OCI-LY7 (cell line): ENCODE results near the gene XPR1. TPM values are rescaled to one million over a fixed set of nuclear protein-coding genes. Genes with fewer than 3 reads are reported as not detected.

Experiments used
- BruUV-seq: library from RNA; stranded (reverse); fragments of 400-500 nt; replicated peaks from 2 replicates; lab custom pipeline; 2021; lab: Mats Ljungman, UMichigan
- CTCF ChIA-PET: fragments of 300-600 bp; sonication (Branson Sonifier 250); formaldehyde crosslinking; loops from one replicate; lab custom pipeline; 2022; ENCODE audit warnings: antibody characterized with exemption; ENCODE audit not compliant: unreplicated experiment; lab: Charles Lee
- POLR2A ChIA-PET: fragments of 300-600 bp; sonication (Branson Sonifier 250); formaldehyde crosslinking; loops from one replicate; lab custom pipeline; 2022; ENCODE audit warnings: antibody characterized with exemption; lab: Charles Lee
- DNase-seq: peaks from one replicate; pipeline ENCODE4 v3.0.0-alpha.2; 2015; ENCODE audit warnings: low spot score
- H2AFZ ChIP-seq: fragments of 200-600 bp; sonication (generic), shearing (Covaris generic); 2 replicates; pipeline ENCODE4 v1.6.1; 2014; ENCODE audit warnings: mild to moderate bottlenecking, antibody characterized with exemption, low read length, moderate library complexity
- H3K27ac ChIP-seq: fragments of 200-600 bp; sonication (generic); 2 replicates; pipeline ENCODE4 v1.5.1; 2014; ENCODE audit warnings: mixed run types, low read depth, mild to moderate bottlenecking, moderate library complexity, low read length, inconsistent platforms; ENCODE audit not compliant: poor library complexity, severe bottlenecking
- H3K36me3 ChIP-seq: fragments of 200-600 bp; sonication (generic); 2 replicates; pipeline ENCODE4 v1.6.1; 2014; ENCODE audit warnings: mild to moderate bottlenecking, antibody characterized with exemption, low read length, moderate library complexity, mixed read lengths; ENCODE audit not compliant: insufficient read depth
- H3K4me1 ChIP-seq: fragments of 200-600 bp; sonication (generic); 2 replicates; pipeline ENCODE4 v1.5.1; 2014; ENCODE audit warnings: mild to moderate bottlenecking, low read length; ENCODE audit not compliant: insufficient read depth, poor library complexity, severe bottlenecking
- H3K4me2 ChIP-seq: fragments of 200-600 bp; sonication (generic); 2 replicates; pipeline ENCODE4 v1.6.1; 2014; ENCODE audit warnings: mild to moderate bottlenecking, low read length
- H3K4me3 ChIP-seq: fragments of 200-600 bp; sonication (generic); 2 replicates; pipeline ENCODE4 v1.5.1; 2014; ENCODE audit warnings: mild to moderate bottlenecking, low read depth, low read length; ENCODE audit not compliant: poor library complexity, severe bottlenecking
- H3K79me2 ChIP-seq: fragments of 200-600 bp; sonication (generic); 2 replicates; pipeline ENCODE4 v1.6.1; 2016; ENCODE audit warnings: low read depth, mild to moderate bottlenecking, low read length, moderate library complexity, mixed read lengths; ENCODE audit not compliant: insufficient read depth
- H3K9me2 ChIP-seq: fragments of 200-600 bp; sonication (generic); 2 replicates; pipeline ENCODE4 v1.6.1; 2016; ENCODE audit warnings: mild to moderate bottlenecking, low read length, mixed read lengths; ENCODE audit not compliant: insufficient read depth
- H3K9me3 ChIP-seq: fragments of 200-600 bp; sonication (generic); 2 replicates; pipeline ENCODE4 v1.6.1; 2014; ENCODE audit warnings: mild to moderate bottlenecking, mixed run types, low read length, mixed read lengths
- H4K20me1 ChIP-seq: fragments of 200-600 bp; sonication (generic); 2 replicates; pipeline ENCODE4 v1.6.1; 2014; ENCODE audit warnings: mild to moderate bottlenecking, antibody characterized with exemption, low read length, moderate library complexity, mixed read lengths; ENCODE audit not compliant: insufficient read depth
- EZH2phosphoT487 ChIP-seq: fragments of 200-600 bp; sonication (generic); IDR thresholded peaks from 2 replicates; pipeline ENCODE4 v1.6.1; 2018; ENCODE audit warnings: low read depth, borderline replicate concordance, mild to moderate bottlenecking, mixed run types, antibody characterized with exemption, low read length, moderate library complexity, mixed read lengths
- intact Hi-C: fragments of 100-400 bp; cut with micrococcal nuclease; formaldehyde crosslinking; loops from one replicate; pipeline ENCODE4 v1.10.0; 2022; ENCODE audit not compliant: unreplicated experiment
- total RNA-seq, 2 experiments: library from RNA; depleted of rRNA in 1 of 2; stranded (reverse); fragments of >200 nt in 1 of 2; shearing (Covaris generic) in 1 of 2; gene quantifications; 2 replicates each; pipeline ENCODE4 v1.2.3, GENCODE V29; 2014 to 2022
- TF ChIP-seq, protein P1 (sequence below): fragments of 200-600 bp; sonication (generic); conservative IDR thresholded peaks from 2 replicates; pipeline ENCODE4 v1.5.1; 2014; ENCODE audit warnings: mild to moderate bottlenecking, antibody characterized with exemption, low read length, moderate library complexity, mixed read lengths

XPR1 gene
- total RNA-seq, 2 experiments from 2014 or later: 8.6 to 17.2 TPM

DNA sequence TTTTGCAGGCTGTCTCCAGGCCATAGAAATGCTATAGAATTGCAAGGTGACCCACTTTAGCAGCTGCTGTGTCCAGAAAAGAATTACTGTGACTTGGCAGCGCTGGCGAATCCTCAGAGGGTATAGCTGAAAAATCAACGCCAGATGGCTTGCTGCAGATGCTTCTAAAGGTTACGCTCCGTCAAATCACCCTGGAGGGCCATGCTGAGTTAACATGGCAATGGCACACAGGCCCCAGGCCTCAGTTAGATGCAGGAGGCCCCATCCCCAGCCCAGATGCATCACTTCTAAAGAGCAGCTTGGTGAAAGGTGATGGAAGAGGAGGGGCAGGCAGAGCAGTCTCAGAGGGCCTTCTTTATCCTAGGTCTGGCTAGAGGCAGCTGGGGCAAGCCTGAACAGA lies 298.9 kb downstream of the XPR1 start:
- no TSS peak for BruUV-seq
- H3K4me2 ChIP-seq: no peak overlapping the region
- H3K79me2 ChIP-seq: no peaks in the 10 kb centered on the region
- POLR2A ChIA-PET: no interaction called here
- no peaks in the 10 kb centered on the region for H3K9me3 ChIP-seq
- no peaks in the 10 kb centered on the region for H3K9me2 ChIP-seq
- H3K4me1 ChIP-seq: peaks cover 16% of the 10 kb centered on the region
- CTCF ChIA-PET: no interaction called here
- no peak overlapping the region for H3K4me3 ChIP-seq
- TF ChIP-seq, protein P1, sequence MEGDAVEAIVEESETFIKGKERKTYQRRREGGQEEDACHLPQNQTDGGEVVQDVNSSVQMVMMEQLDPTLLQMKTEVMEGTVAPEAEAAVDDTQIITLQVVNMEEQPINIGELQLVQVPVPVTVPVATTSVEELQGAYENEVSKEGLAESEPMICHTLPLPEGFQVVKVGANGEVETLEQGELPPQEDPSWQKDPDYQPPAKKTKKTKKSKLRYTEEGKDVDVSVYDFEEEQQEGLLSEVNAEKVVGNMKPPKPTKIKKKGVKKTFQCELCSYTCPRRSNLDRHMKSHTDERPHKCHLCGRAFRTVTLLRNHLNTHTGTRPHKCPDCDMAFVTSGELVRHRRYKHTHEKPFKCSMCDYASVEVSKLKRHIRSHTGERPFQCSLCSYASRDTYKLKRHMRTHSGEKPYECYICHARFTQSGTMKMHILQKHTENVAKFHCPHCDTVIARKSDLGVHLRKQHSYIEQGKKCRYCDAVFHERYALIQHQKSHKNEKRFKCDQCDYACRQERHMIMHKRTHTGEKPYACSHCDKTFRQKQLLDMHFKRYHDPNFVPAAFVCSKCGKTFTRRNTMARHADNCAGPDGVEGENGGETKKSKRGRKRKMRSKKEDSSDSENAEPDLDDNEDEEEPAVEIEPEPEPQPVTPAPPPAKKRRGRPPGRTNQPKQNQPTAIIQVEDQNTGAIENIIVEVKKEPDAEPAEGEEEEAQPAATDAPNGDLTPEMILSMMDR: no peak
- no peak for TF ChIP-seq EZH2phosphoT487
- intact Hi-C loops: no loop called here
- no peak for DNase-seq
- no peak overlapping the region for H3K27ac ChIP-seq
- H4K20me1 ChIP-seq: no peaks in the 10 kb centered on the region
- no peak overlapping the region for H2AFZ ChIP-seq
- no peaks in the 10 kb centered on the region for H3K36me3 ChIP-seq

DNA sequence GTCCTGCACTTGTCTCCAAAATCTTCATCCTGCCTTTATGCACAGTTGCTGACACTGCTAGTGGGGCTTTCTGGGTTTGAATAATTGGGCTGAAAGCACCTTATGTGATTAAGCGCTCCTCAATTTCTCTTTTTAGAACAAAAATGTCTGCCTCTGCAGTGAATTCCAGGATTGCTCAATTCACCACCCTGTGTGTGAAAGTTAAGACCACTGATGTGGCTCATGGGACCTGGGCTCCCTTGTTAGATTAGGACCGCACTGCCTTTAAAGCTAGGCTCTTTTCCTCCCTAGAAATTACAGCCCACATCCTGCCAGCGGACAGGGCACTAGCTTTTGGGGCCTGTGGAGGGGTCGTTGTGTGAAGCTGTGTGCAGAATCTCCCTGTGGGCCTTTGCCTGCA lies 299.7 kb downstream of the XPR1 start:
- POLR2A ChIA-PET: interaction anchor here (0.7 kb wide), 1 partner anchor 9 kb away, joined by 5 read pairs; no protein-coding TSS in a partner anchor
- TF ChIP-seq, protein P1: no peak
- no peak for TF ChIP-seq EZH2phosphoT487
- no peak overlapping the region for H3K4me3 ChIP-seq

DNA sequence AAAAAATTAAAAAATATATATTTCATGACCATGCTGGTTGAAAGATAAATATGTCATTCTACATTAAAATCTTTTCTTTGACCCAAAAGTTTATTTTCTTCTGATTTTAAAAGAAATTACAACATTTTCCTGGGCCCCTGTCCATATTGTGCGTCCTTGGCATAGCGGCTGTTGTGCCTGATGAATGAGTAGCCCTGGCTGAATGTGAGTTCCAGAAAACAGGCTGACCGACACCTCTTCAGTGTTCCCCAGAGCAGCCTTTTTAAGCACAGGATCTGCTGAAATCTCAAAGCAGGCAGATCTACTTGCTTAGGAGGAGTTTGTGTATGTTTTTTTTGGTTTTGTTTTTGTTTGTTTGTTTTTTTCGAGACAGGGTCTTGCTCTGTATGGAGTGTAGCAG lies 300.6 kb downstream of the XPR1 start:
- peaks cover 27% of the 10 kb centered on the region for H3K4me1 ChIP-seq
- CTCF ChIA-PET: no interaction called here
- no peak for DNase-seq
- H3K9me2 ChIP-seq: no peaks in the 10 kb centered on the region
- no peak overlapping the region for H2AFZ ChIP-seq
- no peak overlapping the region for H3K4me2 ChIP-seq
- H3K27ac ChIP-seq: no peak overlapping the region
- no peak overlapping the region for H3K4me3 ChIP-seq
- H3K9me3 ChIP-seq: no peaks in the 10 kb centered on the region
- H3K36me3 ChIP-seq: no peaks in the 10 kb centered on the region
- no peaks in the 10 kb centered on the region for H4K20me1 ChIP-seq
- intact Hi-C loops: no loop called here
- H3K79me2 ChIP-seq: no peaks in the 10 kb centered on the region
- TF ChIP-seq, protein P1: no peak
- no peak for TF ChIP-seq EZH2phosphoT487
- BruUV-seq: no TSS peak
- POLR2A ChIA-PET: interaction anchor here (0.7 kb wide), 1 partner anchor 10 kb away, joined by 5 read pairs; no protein-coding TSS in a partner anchor

More for the DNA sequence above, 299.7 kb downstream of the XPR1 start:
- BruUV-seq: no TSS peak
- intact Hi-C loops: no loop called here
- no peak overlapping the region for H3K4me2 ChIP-seq
- H2AFZ ChIP-seq: no peak overlapping the region
- DNase-seq: no peak
- H3K4me1 ChIP-seq: peaks cover 23% of the 10 kb centered on the region
- no peaks in the 10 kb centered on the region for H3K9me3 ChIP-seq
- no peak overlapping the region for H3K27ac ChIP-seq
- no peaks in the 10 kb centered on the region for H4K20me1 ChIP-seq
- CTCF ChIA-PET: no interaction called here
- no peaks in the 10 kb centered on the region for H3K9me2 ChIP-seq
- no peaks in the 10 kb centered on the region for H3K79me2 ChIP-seq
- no peaks in the 10 kb centered on the region for H3K36me3 ChIP-seq
